K562 (cell line): ENCODE results near the gene JUND. TPM values are rescaled to one million over a fixed set of nuclear protein-coding genes. Genes with fewer than 3 reads are reported as not detected.
A peak's percentile ranks its signal among the peaks of the same experiment; 100 is the strongest.

Source experiments
- C11orf30 ChIP-seq: fragments of 450-650 bp; IDR thresholded peaks from 2 replicates; pipeline ENCODE4 v1.6.1; 2016; ENCODE audit warnings: low read depth, mild to moderate bottlenecking
- CBX1 ChIP-seq: sonication (generic); IDR thresholded peaks from 2 replicates; pipeline ENCODE4 v1.6.1; 2016; ENCODE audit warnings: antibody characterized with exemption, low read depth, mild to moderate bottlenecking
- CGGBP1 ChIP-seq: fragments of 250-450 bp; sonication (Bioruptor Pico); IDR thresholded peaks from 2 replicates; pipeline ENCODE4 v1.9.0; 2021; ENCODE audit warnings: mild to moderate bottlenecking
- E2F3 ChIP-seq: fragments of 250-450 bp; sonication (Bioruptor Pico); IDR thresholded peaks from 2 replicates; pipeline ENCODE4 v1.4.0; 2020; ENCODE audit warnings: mild to moderate bottlenecking
- GTF2E2 ChIP-seq: fragments of 200-800 bp; sonication (Bioruptor generic); IDR thresholded peaks from 2 replicates; pipeline ENCODE4 v1.6.1; 2016; ENCODE audit warnings: missing genetic modification characterization, missing compliant biosample characterization
- HINFP ChIP-seq: fragments of 450-650 bp; conservative IDR thresholded peaks from 2 replicates; pipeline ENCODE4 v1.6.1; 2016; ENCODE audit warnings: missing genetic modification characterization, low read depth, mild to moderate bottlenecking, control low read depth, missing compliant biosample characterization
- KAT8 ChIP-seq: fragments of 450-650 bp; IDR thresholded peaks from 2 replicates; pipeline ENCODE4 v1.6.1; 2016; ENCODE audit warnings: low read depth, mild to moderate bottlenecking
- KDM5B ChIP-seq: fragments of 200-600 bp; sonication (generic); IDR thresholded peaks from 2 replicates; pipeline ENCODE4 v1.6.1; 2012; ENCODE audit warnings: low read depth, mild to moderate bottlenecking, moderate library complexity, low read length, control low read depth, inconsistent platforms; ENCODE audit not compliant: insufficient replicate concordance
- KLF10 ChIP-seq: fragments of 250-450 bp; sonication (Bioruptor Pico); IDR thresholded peaks from 2 replicates; pipeline ENCODE4 v1.6.1; 2021; ENCODE audit warnings: matching md5 sums
- LARP7 ChIP-seq: fragments of 450-650 bp; IDR thresholded peaks from 2 replicates; pipeline ENCODE4 v1.6.1; 2016
- PML ChIP-seq: IDR thresholded peaks from 2 replicates; pipeline ENCODE4 v1.6.1; 2012; ENCODE audit warnings: low read length, inconsistent platforms
- PREB ChIP-seq: sonication (generic); formaldehyde crosslinking; IDR thresholded peaks from 2 replicates; pipeline ENCODE4 v1.8.1; 2023; ENCODE audit warnings: mild to moderate bottlenecking, missing genetic modification reagents
- RNF2 ChIP-seq: sonication (generic); IDR thresholded peaks from 2 replicates; pipeline ENCODE4 v1.6.1; 2016
- SLC30A9 ChIP-seq: fragments of 250-450 bp; sonication (Bioruptor Pico); IDR thresholded peaks from 2 replicates; pipeline ENCODE4 v1.8.0; 2022; ENCODE audit warnings: mild to moderate bottlenecking, moderate library complexity
- ZNF384 ChIP-seq: IDR thresholded peaks from 2 replicates; pipeline ENCODE4 v1.6.1; 2012; ENCODE audit warnings: low read depth, low read length, improper control_type of control experiment
- ZNF584 ChIP-seq: fragments of 200-800 bp; sonication (Bioruptor generic); IDR thresholded peaks from 2 replicates; pipeline ENCODE4 v1.6.1; 2016; ENCODE audit warnings: low read depth, mild to moderate bottlenecking, missing genetic modification characterization, missing compliant biosample characterization
- polyA plus RNA-seq, 8 experiments: library from polyadenylated mRNA; depleted of rRNA in 4 of 8; stranded (reverse) in 5 of 8; unstranded in 3 of 8; fragments of >200 nt; fragmentation: Nextera tagmentation in 2 of 8; fragmentation: Illumina TruSeq in 1 of 8; extraction: Ambion mirVana in 2 of 8; extraction: Trizol in 1 of 8; gene quantifications; 2 replicates each; pipeline versions ENCODE4 v1.2.1 to v1.2.3, GENCODE V29; 2011 to 2014; ENCODE audit warnings: inconsistent platforms in 1 of 8, missing spikeins in 1 of 8
- total RNA-seq, 7 experiments: library from RNA; depleted of rRNA in 6 of 7; stranded (reverse); fragments of >200 nt in 6 of 7; fragmentation: Illumina TruSeq in 2 of 7; extraction: Trizol in 2 of 7; gene quantifications; 2 replicates each; pipeline versions ENCODE4 v1.2.1 to v1.2.3, GENCODE V29; 2011 to 2021; ENCODE audit warnings: low replicate concordance in 1 of 7

Gene JUND
- total and polyA plus RNA-seq, 9 of the 15 experiments (the other 6 are each of a cell fraction or from before 2014, with no cell fraction given) = 6.4 to 286 (median 42.3) TPM

- no peak for TF ChIP-seq RNF2
- TF ChIP-seq E2F3 (CRISPR knock-in tag) = no peak
- no peak for TF ChIP-seq CBX1
- no peak for TF ChIP-seq LARP7
- no peak for TF ChIP-seq ZNF384
- TF ChIP-seq C11orf30 = no peak
- no peak for TF ChIP-seq HINFP
- TF ChIP-seq SLC30A9 (CRISPR knock-in tag) = no peak
- TF ChIP-seq GTF2E2 (tag) = no peak
- no peak for TF ChIP-seq PML
- TF ChIP-seq KLF10 (CRISPR knock-in tag) = no peak
- no peak for TF ChIP-seq KAT8
- peak; percentile 60; the same call in 1 of the 2 replicates for TF ChIP-seq ZNF584
- no peak for TF ChIP-seq PREB
- peak; percentile 44 for TF ChIP-seq KDM5B
- TF ChIP-seq CGGBP1 (CRISPR knock-in tag) = no peak
These were observed 40.9 kb upstream of the JUND start (continued) for GRCh38 chr19:18322318-18322758.
